ENCODE results near the gene RPP40. TPM values are rescaled to one million over a fixed set of nuclear protein-coding genes. Genes with fewer than 3 reads are reported as not detected.

Gene RPP40
- total RNA-seq, 1 experiment from 2014 or later, result 37.9 TPM

GRCh38 chr6:4981761-4982160, 22.1 kb downstream of the RPP40 start:
- no peak overlapping the region for H3K4me2 ChIP-seq (ENCODE audit: low read length)
- H3K79me2 ChIP-seq (ENCODE audit: low read length), result no peaks in the 10 kb centered on the region
- ATAC-seq (no peak), DNase-seq (no peak)
- intact Hi-C loops (cut with micrococcal nuclease), result no loop called here
- H4K20me1 ChIP-seq (ENCODE audit: low read length), result no peaks in the 10 kb centered on the region
- H3K9me2 ChIP-seq (replicated peaks; ENCODE audit: low read length), result no peaks in the 10 kb centered on the region
- H3K27ac ChIP-seq (ENCODE audit: low read length), result no peak overlapping the region
- H3K36me3 ChIP-seq (ENCODE audit: low read depth, low read length), result no peaks in the 10 kb centered on the region
- no peak overlapping the region for H3K4me3 ChIP-seq (ENCODE audit: low read length)
- no TSS peak for BruUV-seq (replicated peaks)
- H3K9ac ChIP-seq (ENCODE audit: low read length), result no peak overlapping the region
- no peaks in the 10 kb centered on the region for H3K27me3 ChIP-seq (ENCODE audit: low read length)
- ChIA-PET CTCF (interaction anchor here (0.5 kb wide), 1 partner anchor 9 kb away, joined by 4 read pairs; no protein-coding TSS in a partner anchor), POLR2A (ENCODE audit: unreplicated experiment) (no interaction called here)
- H3F3A ChIP-seq (ENCODE audit: low read length, unreplicated experiment), result no peaks in the 10 kb centered on the region
- H2AFZ ChIP-seq (ENCODE audit: low read length), result no peak overlapping the region
- TF ChIP-seq, protein P1, sequence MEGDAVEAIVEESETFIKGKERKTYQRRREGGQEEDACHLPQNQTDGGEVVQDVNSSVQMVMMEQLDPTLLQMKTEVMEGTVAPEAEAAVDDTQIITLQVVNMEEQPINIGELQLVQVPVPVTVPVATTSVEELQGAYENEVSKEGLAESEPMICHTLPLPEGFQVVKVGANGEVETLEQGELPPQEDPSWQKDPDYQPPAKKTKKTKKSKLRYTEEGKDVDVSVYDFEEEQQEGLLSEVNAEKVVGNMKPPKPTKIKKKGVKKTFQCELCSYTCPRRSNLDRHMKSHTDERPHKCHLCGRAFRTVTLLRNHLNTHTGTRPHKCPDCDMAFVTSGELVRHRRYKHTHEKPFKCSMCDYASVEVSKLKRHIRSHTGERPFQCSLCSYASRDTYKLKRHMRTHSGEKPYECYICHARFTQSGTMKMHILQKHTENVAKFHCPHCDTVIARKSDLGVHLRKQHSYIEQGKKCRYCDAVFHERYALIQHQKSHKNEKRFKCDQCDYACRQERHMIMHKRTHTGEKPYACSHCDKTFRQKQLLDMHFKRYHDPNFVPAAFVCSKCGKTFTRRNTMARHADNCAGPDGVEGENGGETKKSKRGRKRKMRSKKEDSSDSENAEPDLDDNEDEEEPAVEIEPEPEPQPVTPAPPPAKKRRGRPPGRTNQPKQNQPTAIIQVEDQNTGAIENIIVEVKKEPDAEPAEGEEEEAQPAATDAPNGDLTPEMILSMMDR (conservative IDR thresholded peaks at IDR 0.05; ENCODE audit: low read depth, low read length), result no peak
- TF ChIP-seq EZH2 (IDR thresholded peaks at IDR 0.05; ENCODE audit: low read length, unreplicated experiment) (no peak), EZH2phosphoT487 (IDR thresholded peaks at IDR 0.05; ENCODE audit: borderline replicate concordance, low read length) (no peak)
- no peaks in the 10 kb centered on the region for H3K4me1 ChIP-seq (ENCODE audit: insufficient read depth, low read length)
- H3K9me3 ChIP-seq (ENCODE audit: low read length), result 0 out of 2 replicates have a peak, but pooled peaks cover 7% of the 10 kb centered on the region

DNA sequence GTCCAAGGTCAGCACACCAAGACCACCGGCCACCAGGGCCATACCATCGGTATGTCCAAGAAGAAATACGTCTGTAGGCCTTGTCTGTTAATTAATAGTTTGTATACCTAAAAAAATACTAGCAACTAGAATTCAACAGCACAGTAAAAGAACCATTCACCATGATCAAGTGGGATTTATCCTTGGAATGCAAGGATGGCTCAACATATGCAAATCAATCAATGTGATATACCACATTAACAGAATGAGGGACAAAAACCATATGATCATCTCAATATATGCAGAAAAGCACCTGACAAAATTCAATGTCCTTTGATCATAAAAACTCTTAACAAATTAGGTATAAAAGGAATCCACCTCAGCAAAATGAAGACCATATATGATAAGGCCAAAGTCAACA, 24.4 kb downstream of the RPP40 start:
- ChIA-PET POLR2A (ENCODE audit: unreplicated experiment) (no interaction called here), CTCF (no interaction called here)
- Histone ChIP-seq H3K4me3 (ENCODE audit: low read length) (no peak overlapping the region), H3K9ac (ENCODE audit: low read length) (no peak overlapping the region), H3K79me2 (ENCODE audit: low read length) (no peaks in the 10 kb centered on the region), H2AFZ (ENCODE audit: low read length) (no peak overlapping the region), H4K20me1 (ENCODE audit: low read length) (no peaks in the 10 kb centered on the region), H3K27ac (ENCODE audit: low read length) (no peak overlapping the region), H3K9me3 (ENCODE audit: low read length) (0 out of 2 replicates have a peak, but pooled peaks cover 7% of the 10 kb centered on the region), H3F3A (ENCODE audit: low read length, unreplicated experiment) (no peaks in the 10 kb centered on the region), H3K4me1 (ENCODE audit: insufficient read depth, low read length) (no peaks in the 10 kb centered on the region), H3K4me2 (ENCODE audit: low read length) (no peak overlapping the region), H3K9me2 (replicated peaks; ENCODE audit: low read length) (no peaks in the 10 kb centered on the region), H3K36me3 (ENCODE audit: low read depth, low read length) (no peaks in the 10 kb centered on the region), H3K27me3 (ENCODE audit: low read length) (no peaks in the 10 kb centered on the region)
- no peak for ATAC-seq
- intact Hi-C loops (cut with micrococcal nuclease), result no loop called here
- TF ChIP-seq, protein P1 (conservative IDR thresholded peaks at IDR 0.05; ENCODE audit: low read depth, low read length), result no peak
- TF ChIP-seq EZH2 (IDR thresholded peaks at IDR 0.05; ENCODE audit: low read length, unreplicated experiment) (no peak), EZH2phosphoT487 (IDR thresholded peaks at IDR 0.05; ENCODE audit: borderline replicate concordance, low read length) (no peak)
- no peak for DNase-seq
- BruUV-seq (replicated peaks), result no TSS peak

DNA sequence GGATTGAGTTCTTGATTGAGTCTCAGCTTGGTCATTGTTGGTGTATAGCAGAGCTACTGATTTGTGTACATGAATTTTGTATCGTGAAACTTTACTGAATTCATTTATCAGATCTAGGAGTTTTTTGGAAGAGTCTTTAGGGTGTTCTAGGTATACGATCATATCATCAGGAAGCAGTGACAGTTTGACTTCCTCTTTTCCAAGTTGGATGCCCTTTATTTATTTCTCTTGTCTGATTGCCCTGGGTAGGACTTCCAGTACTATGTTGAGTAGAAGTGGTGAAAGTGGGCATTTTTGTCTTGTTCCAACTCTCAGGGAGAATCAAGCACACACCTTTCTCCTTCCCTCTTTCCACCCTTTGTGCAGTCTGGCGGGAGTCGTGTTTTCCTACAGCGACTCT, 26.4 kb downstream of the RPP40 start:
- Histone ChIP-seq H3K79me2 (ENCODE audit: low read length) (no peaks in the 10 kb centered on the region), H3K4me2 (ENCODE audit: low read length) (no peak overlapping the region), H3K4me3 (ENCODE audit: low read length) (no peak overlapping the region), H3K27ac (ENCODE audit: low read length) (no peak overlapping the region), H3F3A (ENCODE audit: low read length, unreplicated experiment) (no peaks in the 10 kb centered on the region), H3K4me1 (ENCODE audit: insufficient read depth, low read length) (no peaks in the 10 kb centered on the region), H3K36me3 (ENCODE audit: low read depth, low read length) (no peaks in the 10 kb centered on the region), H3K27me3 (ENCODE audit: low read length) (no peaks in the 10 kb centered on the region), H2AFZ (ENCODE audit: low read length) (no peak overlapping the region), H3K9ac (ENCODE audit: low read length) (no peak overlapping the region), H4K20me1 (ENCODE audit: low read length) (no peaks in the 10 kb centered on the region), H3K9me2 (replicated peaks; ENCODE audit: low read length) (no peaks in the 10 kb centered on the region), H3K9me3 (ENCODE audit: low read length) (0 out of 2 replicates have a peak, but pooled peaks cover 7% of the 10 kb centered on the region)
- ATAC-seq (no peak), DNase-seq (no peak)
- TF ChIP-seq EZH2 (IDR thresholded peaks at IDR 0.05; ENCODE audit: low read length, unreplicated experiment), result no peak
- TF ChIP-seq, protein P1 (conservative IDR thresholded peaks at IDR 0.05; ENCODE audit: low read depth, low read length), result no peak
- TF ChIP-seq EZH2phosphoT487 (IDR thresholded peaks at IDR 0.05; ENCODE audit: borderline replicate concordance, low read length), result no peak
- no TSS peak for BruUV-seq (replicated peaks)
- intact Hi-C loops (cut with micrococcal nuclease), result no loop called here
- ChIA-PET POLR2A (ENCODE audit: unreplicated experiment) (no interaction called here), CTCF (no interaction called here)

Data from PC-3 (cell line).